IPS-NIHi7 (cell line): Measurements from ENCODE around the gene AGO1.
"Not testable (repeated sequence)": the region's sequence is repeated elsewhere in the genome, so short reads cannot be mapped to it uniquely, and the experiment has no call there.

ENCODE experiments used
- DNase-seq: peaks from one replicate; pipeline ENCODE4 v3.0.0; 2012; ENCODE audit warnings: mixed read lengths; ENCODE audit errors: extremely low spot score

Gene AGO1

GRCh38 chr1:35869245-35869950, 13.6 kb upstream of the AGO1 start:
- DNase-seq = peak; percentile 30

GRCh38 chr1:35870651-35871309, 12.2 kb upstream of the AGO1 start:
- no peak for DNase-seq

GRCh38 chr1:35873243-35873750, 9.7 kb upstream of the AGO1 start:
- DNase-seq = no peak

- DNase-seq = not testable (repeated sequence)
These were observed 8.9 kb upstream of the AGO1 start for GRCh38 chr1:35874115-35874514.

GRCh38 chr1:35876988-35877387, 6.0 kb upstream of the AGO1 start:
- peak; percentile 77 for DNase-seq

GRCh38 chr1:35881850-35882273, 1.1 kb upstream of the AGO1 start:
- no peak for DNase-seq

- no peak for DNase-seq
These were observed 444 bp upstream of the AGO1 start for GRCh38 chr1:35882586-35882944.

- DNase-seq = peak; percentile 85
These were observed 659 bp downstream of the AGO1 start for GRCh38 chr1:35883635-35884101.

GRCh38 chr1:35884934-35885333, 1.9 kb downstream of the AGO1 start:
- DNase-seq = no peak

GRCh38 chr1:35885961-35886558, 3.1 kb downstream of the AGO1 start:
- DNase-seq = peak; percentile 94

GRCh38 chr1:35886577-35887431, 3.8 kb downstream of the AGO1 start:
- peak; percentile 65 for DNase-seq

GRCh38 chr1:35887508-35887907, 4.5 kb downstream of the AGO1 start:
- DNase-seq = no peak

GRCh38 chr1:35888255-35888654, 5.2 kb downstream of the AGO1 start:
- no peak for DNase-seq

GRCh38 chr1:35888981-35889380, 6.0 kb downstream of the AGO1 start:
- DNase-seq = not testable (repeated sequence)

- DNase-seq = no peak
These were observed 10.3 kb downstream of the AGO1 start for GRCh38 chr1:35893051-35893879.

GRCh38 chr1:35894183-35894582, 11.2 kb downstream of the AGO1 start:
- DNase-seq = no peak

GRCh38 chr1:35894656-35895055, 11.6 kb downstream of the AGO1 start:
- DNase-seq = no peak

GRCh38 chr1:35899941-35900340, 16.9 kb downstream of the AGO1 start:
- no peak for DNase-seq

- DNase-seq = no peak
These were observed 18.2 kb downstream of the AGO1 start for GRCh38 chr1:35901235-35901634.

GRCh38 chr1:35902671-35903070, 19.7 kb downstream of the AGO1 start:
- DNase-seq = no peak

- no peak for DNase-seq
These were observed 31.7 kb downstream of the AGO1 start for GRCh38 chr1:35914717-35915116.
